ENCODE data around the gene RRBP1.

- TF ChIP-seq EP300 (IDR thresholded peaks at IDR 0.05) (no peak), POLR2A (IDR thresholded peaks at IDR 0.05) (no peak)
Observed at GRCh38 chr20:17616480-17617211, 65.4 kb downstream of the RRBP1 start.
